ENCODE data around the gene NPTX1.

The NPTX1 gene, protein sequence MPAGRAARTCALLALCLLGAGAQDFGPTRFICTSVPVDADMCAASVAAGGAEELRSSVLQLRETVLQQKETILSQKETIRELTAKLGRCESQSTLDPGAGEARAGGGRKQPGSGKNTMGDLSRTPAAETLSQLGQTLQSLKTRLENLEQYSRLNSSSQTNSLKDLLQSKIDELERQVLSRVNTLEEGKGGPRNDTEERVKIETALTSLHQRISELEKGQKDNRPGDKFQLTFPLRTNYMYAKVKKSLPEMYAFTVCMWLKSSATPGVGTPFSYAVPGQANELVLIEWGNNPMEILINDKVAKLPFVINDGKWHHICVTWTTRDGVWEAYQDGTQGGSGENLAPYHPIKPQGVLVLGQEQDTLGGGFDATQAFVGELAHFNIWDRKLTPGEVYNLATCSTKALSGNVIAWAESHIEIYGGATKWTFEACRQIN

DNA sequence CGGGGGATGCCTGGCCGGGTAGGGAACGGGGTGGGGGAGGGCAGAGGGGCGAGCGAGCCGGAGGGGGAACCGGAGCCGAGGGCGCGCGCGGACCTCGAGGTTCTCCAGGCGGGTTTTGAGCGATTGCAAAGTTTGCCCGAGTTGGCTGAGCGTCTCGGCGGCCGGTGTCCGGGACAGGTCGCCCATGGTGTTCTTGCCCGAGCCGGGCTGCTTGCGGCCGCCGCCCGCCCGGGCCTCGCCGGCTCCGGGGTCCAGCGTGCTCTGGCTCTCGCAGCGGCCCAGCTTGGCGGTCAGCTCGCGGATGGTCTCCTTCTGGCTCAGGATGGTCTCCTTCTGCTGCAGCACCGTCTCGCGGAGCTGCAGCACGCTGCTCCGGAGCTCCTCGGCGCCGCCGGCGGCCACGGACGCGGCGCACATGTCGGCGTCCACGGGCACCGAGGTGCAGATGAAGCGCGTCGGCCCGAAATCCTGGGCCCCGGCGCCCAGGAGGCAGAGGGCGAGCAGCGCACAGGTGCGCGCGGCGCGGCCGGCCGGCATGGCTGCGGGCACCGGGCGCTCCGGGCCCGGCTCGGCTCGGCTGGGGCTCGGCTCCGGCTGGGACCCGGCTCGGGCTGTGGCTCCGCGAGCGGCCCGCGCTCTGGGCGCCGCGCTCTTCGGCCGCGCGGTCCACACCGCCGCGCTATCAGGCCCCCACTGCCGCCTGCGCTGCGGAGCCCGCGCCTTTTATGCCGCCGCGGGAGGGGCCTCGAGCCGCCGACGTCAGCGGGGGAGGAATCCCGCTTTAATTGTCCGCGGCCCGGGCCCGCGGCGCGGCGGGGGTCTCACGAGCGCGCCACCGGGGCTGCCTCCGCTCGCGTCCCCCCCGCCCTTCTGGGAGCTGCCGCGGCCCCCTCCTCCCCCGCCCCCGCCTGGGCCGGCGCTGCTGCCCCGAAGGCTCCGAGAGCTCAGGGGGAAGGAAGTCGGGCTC is at the start of gene NPTX1:
TSS of gene NPTX1 (minus strand) at position 698 of the 967 bp plus-strand sequence. CDS start at position 537, 161 bp downstream.
- peak; percentile 69 for DNase-seq (ENCODE audit: low spot score)
- TF ChIP-seq, protein P1, sequence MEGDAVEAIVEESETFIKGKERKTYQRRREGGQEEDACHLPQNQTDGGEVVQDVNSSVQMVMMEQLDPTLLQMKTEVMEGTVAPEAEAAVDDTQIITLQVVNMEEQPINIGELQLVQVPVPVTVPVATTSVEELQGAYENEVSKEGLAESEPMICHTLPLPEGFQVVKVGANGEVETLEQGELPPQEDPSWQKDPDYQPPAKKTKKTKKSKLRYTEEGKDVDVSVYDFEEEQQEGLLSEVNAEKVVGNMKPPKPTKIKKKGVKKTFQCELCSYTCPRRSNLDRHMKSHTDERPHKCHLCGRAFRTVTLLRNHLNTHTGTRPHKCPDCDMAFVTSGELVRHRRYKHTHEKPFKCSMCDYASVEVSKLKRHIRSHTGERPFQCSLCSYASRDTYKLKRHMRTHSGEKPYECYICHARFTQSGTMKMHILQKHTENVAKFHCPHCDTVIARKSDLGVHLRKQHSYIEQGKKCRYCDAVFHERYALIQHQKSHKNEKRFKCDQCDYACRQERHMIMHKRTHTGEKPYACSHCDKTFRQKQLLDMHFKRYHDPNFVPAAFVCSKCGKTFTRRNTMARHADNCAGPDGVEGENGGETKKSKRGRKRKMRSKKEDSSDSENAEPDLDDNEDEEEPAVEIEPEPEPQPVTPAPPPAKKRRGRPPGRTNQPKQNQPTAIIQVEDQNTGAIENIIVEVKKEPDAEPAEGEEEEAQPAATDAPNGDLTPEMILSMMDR (IDR thresholded peaks at IDR 0.05; ENCODE audit: extremely low read depth, missing control alignments) = no peak

DNA sequence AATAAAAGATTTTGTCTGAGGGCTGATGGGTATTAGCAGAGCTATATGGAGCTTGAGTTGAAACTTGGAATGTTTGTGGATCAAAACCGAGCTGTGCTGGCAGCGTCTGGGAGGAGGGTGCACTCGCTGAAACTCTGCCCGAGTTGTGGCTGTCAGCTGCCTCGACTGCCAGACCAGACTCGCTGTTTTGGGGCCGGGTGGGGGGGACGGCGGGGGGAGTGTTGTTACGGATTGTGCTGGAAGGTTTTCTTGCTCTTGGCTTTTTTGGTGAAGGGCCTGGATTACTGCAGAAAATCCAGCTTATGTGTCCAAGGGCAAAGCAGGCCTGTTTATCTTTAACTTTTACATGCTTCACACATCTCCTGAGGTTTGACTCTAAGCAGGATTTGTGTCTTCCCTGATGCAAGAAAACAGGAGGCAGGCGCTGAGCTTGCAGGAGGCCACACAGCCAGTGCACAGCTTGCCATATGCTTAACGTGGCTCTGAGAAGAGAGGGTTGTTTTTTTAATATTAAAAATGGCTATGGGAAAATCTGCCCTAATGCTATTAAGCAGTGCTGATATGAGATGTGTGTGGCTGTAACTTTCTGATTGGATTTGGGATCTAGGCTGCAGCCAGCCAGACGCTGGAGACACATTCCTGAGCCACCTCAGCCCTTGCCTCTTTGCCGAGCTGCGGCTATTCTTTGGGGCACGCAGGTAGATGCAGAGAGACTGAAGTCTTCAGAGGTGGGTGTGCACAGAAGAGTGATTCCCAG is 47.7 kb upstream of the NPTX1 start:
- DNase-seq (ENCODE audit: low spot score) = no peak
- TF ChIP-seq, protein P1 (IDR thresholded peaks at IDR 0.05; ENCODE audit: extremely low read depth, missing control alignments) = no peak

DNA sequence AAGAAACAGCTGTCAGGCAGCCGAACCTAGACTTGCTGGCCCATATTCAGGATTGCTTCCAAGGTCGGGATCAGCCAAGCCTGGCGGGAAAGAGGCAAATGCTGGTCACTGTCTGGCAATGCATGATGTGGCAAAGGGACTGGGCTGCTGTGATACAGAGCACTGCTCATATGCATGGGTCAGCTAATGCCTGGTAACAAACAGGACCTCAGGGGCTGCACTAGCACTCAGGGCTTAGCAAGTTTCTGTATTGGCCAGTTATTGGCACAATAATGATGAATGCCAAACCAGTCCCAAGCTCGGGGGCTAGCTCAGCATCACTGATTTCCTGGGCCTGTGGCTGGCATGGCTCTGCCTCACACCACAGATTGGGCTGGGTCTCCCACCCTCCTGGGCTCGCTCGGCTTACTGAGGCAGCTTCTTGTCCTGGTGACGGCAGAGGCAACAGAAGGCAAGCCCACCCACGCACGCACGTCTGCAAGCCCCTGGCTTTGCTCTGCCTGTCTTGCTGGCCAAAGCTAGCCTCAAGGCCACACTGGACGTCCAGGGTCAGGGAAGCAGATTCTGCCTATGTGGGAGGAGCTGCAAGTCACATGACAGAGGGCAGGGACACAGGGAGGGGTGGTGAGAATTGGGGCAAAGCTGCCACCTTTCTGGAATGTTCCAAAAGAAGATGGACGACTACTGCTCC is 46.8 kb upstream of the NPTX1 start:
- TF ChIP-seq, protein P1 (IDR thresholded peaks at IDR 0.05; ENCODE audit: extremely low read depth, missing control alignments) = no peak
- no peak for DNase-seq (ENCODE audit: low spot score)

DNA sequence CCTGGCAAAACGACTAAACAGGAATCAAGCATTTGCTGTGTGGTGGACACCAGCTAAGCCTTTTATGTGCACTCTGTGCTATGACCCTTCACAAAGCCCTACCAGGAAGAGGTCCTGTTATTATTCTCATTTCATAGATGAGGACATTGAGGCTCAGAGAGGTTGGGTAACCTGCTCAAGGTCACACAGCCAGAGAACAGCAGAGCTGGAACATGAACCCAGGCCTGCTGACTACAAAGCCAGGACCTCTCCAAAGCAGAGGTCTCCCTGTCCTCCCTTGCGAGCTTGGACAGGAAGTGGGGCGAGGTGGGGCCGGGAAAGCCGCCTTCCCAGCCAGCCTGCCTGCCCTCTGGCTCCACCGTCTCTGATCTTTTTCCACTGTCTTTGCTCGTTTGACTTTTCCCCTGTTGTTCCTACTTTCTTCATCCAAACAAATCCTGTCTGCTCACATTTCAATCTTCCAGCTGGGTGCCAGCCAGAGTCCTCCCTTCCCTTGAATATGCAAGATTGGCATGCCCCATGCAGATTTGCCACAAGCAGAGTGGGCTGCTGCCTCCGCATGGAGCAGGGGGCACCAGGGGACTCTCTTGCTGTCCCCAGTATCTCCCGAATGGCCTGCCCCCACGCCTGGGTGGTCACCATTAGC is 44.5 kb upstream of the NPTX1 start:
- no peak for DNase-seq (ENCODE audit: low spot score)
- TF ChIP-seq, protein P1 (IDR thresholded peaks at IDR 0.05; ENCODE audit: extremely low read depth, missing control alignments) = no peak

DNA sequence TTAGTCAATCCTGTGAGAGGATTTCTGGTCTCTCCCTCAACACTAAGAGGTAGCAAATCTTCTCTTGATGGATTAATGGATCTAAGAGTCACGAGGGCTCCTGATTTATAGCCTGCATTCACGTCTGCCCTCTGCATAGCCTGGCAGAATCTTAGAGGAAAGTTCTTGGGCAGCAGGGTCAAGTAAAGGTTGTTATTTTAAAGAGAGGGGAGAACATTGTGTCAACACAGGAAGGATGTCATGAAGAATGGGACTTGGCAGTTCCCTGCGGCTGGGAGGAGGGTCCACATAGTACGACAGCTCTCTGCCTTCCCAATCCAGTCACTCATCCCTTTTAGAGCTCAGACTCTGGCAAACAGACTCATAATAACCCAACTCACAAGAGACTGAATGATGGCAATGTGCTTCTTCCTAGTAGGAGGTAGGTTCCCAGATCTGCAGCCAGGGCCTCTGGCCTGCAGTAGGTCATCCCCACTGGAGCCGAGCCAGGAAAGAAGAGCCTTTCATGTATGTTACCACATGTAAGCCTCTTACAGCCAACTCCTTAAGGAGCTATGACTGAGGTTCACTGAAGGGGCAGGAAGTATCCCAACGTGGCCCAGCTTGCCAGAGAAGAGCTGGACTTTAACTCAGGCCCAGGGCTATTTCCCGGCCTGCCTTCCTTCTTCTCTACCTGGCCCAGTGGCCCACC is 42.8 kb upstream of the NPTX1 start:
- DNase-seq (ENCODE audit: low spot score) = no peak
- TF ChIP-seq, protein P1 (IDR thresholded peaks at IDR 0.05; ENCODE audit: extremely low read depth, missing control alignments) = no peak

DNA sequence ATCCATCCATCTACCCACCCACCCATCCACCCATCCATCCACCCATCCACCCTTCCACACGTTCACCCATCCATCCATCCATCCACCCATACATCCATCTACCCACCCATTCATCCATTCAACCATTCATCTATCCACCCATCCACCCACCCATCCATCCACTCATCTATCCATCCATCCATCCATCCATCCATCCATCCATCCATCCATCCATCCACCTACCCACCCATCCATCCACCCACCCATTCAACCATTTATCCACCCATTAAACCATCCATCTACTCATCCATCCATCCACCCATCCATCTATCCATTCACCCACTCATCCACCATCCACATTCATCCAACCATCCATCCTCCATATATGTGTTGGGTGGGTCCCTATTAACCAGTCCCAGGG is 42.0 kb upstream of the NPTX1 start:
- TF ChIP-seq, protein P1 (IDR thresholded peaks at IDR 0.05; ENCODE audit: extremely low read depth, missing control alignments) = no peak
- DNase-seq (ENCODE audit: low spot score) = no peak

Data from GM20000 (cell line).